Osteocyte (in vitro differentiated cells): ENCODE measurements around the gene CDH4. TPM values are rescaled to one million over a fixed set of nuclear protein-coding genes. Genes with fewer than 3 reads are reported as not detected.
A peak's percentile ranks its signal among the peaks of the same experiment; 100 is the strongest.
"Not testable (repeated sequence)": the region's sequence is repeated elsewhere in the genome, so short reads cannot be mapped to it uniquely, and the experiment has no call there.

Source experiments
- DNase-seq: peaks from one replicate; pipeline ENCODE4 v3.0.0; 2021; ENCODE audit warnings: mixed read lengths; ENCODE audit not compliant: unreplicated experiment; ENCODE audit errors: extremely low spot score
- H3K27ac Mint-ChIP-seq: one replicate; pipeline ENCODE4 v1.8.0; 2021; ENCODE audit warnings: mild to moderate bottlenecking, mixed read lengths; ENCODE audit not compliant: unreplicated experiment
- H3K27me3 Mint-ChIP-seq: one replicate; pipeline ENCODE4 v1.8.0; 2021; ENCODE audit warnings: mixed read lengths; ENCODE audit not compliant: unreplicated experiment
- H3K36me3 Mint-ChIP-seq: one replicate; pipeline ENCODE4 v1.8.0; 2021; ENCODE audit warnings: mixed read lengths; ENCODE audit not compliant: unreplicated experiment
- H3K4me1 Mint-ChIP-seq: one replicate; pipeline ENCODE4 v1.8.0; 2021; ENCODE audit warnings: mixed read lengths; ENCODE audit not compliant: unreplicated experiment
- H3K4me3 Mint-ChIP-seq: one replicate; pipeline ENCODE4 v1.8.0; 2021; ENCODE audit warnings: mild to moderate bottlenecking, moderate library complexity, mixed read lengths; ENCODE audit not compliant: unreplicated experiment
- H3K9me3 Mint-ChIP-seq: one replicate; pipeline ENCODE4 v1.8.0; 2021; ENCODE audit warnings: mixed read lengths; ENCODE audit not compliant: unreplicated experiment
- CTCF ChIP-seq: fragments of 200-600 bp; sonication (generic); IDR thresholded peaks from 2 replicates; pipeline ENCODE4 v1.5.0; 2021; ENCODE audit warnings: antibody characterized with exemption, mild to moderate bottlenecking, moderate library complexity
- total RNA-seq: library from RNA; stranded (reverse); gene quantifications from 2 replicates; pipeline ENCODE4 v1.2.1, GENCODE V29; 2021

Gene CDH4
- total RNA-seq, 1 donor from 2014 or later: 1.3 TPM

- Mint-ChIP-seq H3K27ac (no peak overlapping the region), H3K4me3 (no peak overlapping the region), H3K27me3 (peaks cover 2% of the 10 kb centered on the region), H3K9me3 (no peaks in the 10 kb centered on the region), H3K36me3 (no peaks in the 10 kb centered on the region), H3K4me1 (no peaks in the 10 kb centered on the region)
- peak; percentile 36 for DNase-seq
- no peak for TF ChIP-seq CTCF
These were observed 198.9 kb downstream of the CDH4 start for GRCh38 chr20:61451009-61451408.

- Mint-ChIP-seq H3K9me3 (peaks cover 6% of the 10 kb centered on the region), H3K36me3 (no peaks in the 10 kb centered on the region), H3K4me1 (no peaks in the 10 kb centered on the region), H3K27me3 (peaks cover 2% of the 10 kb centered on the region), H3K4me3 (no peak overlapping the region), H3K27ac (no peak overlapping the region)
- no peak for TF ChIP-seq CTCF
- DNase-seq: peak; percentile 63
These were observed 199.9 kb downstream of the CDH4 start for GRCh38 chr20:61451953-61452352.

GRCh38 chr20:61453219-61453618, 201.2 kb downstream of the CDH4 start:
- H3K9me3 Mint-ChIP-seq: peaks cover 6% of the 10 kb centered on the region
- no peaks in the 10 kb centered on the region for H3K36me3 Mint-ChIP-seq
- no peaks in the 10 kb centered on the region for H3K27me3 Mint-ChIP-seq
- no peak for TF ChIP-seq CTCF
- H3K4me3 Mint-ChIP-seq: no peak overlapping the region
- peak; percentile 67 for DNase-seq
- no peak overlapping the region for H3K27ac Mint-ChIP-seq
- H3K4me1 Mint-ChIP-seq: no peaks in the 10 kb centered on the region

GRCh38 chr20:61453623-61454022, 201.6 kb downstream of the CDH4 start:
- DNase-seq: peak; percentile 38
- H3K36me3 Mint-ChIP-seq, H3K27ac Mint-ChIP-seq, H3K4me1 Mint-ChIP-seq, H3K27me3 Mint-ChIP-seq, H3K9me3 Mint-ChIP-seq, H3K4me3 Mint-ChIP-seq: not testable (repeated sequence)

- Mint-ChIP-seq H3K4me1 (no peaks in the 10 kb centered on the region), H3K4me3 (no peak overlapping the region), H3K27me3 (no peaks in the 10 kb centered on the region), H3K36me3 (no peaks in the 10 kb centered on the region), H3K27ac (no peak overlapping the region), H3K9me3 (peaks cover 6% of the 10 kb centered on the region)
- DNase-seq: peak; percentile 59
- no peak for TF ChIP-seq CTCF
These were observed 202.0 kb downstream of the CDH4 start for GRCh38 chr20:61454053-61454452.
